Left renal cortex interstitium (tissue), 4 donors: ENCODE measurements around the gene ANXA3. TPM values are rescaled to one million over a fixed set of nuclear protein-coding genes. Genes with fewer than 3 reads are reported as not detected.
"Not testable (repeated sequence)": the region's sequence is repeated elsewhere in the genome, so short reads cannot be mapped to it uniquely, and the experiment has no call there.

Source experiments
- DNase-seq, 4 donors: peaks; one replicate each; pipeline ENCODE4 v3.0.0-alpha.2; 2013; ENCODE audit warnings: low read depth in 4 of 4, low spot score in 2 of 4, missing footprints in 1 of 4
- polyA plus RNA-seq, 4 donors: library from polyadenylated mRNA; unstranded; fragments of 120-200 nt; gene quantifications; one replicate each; pipeline ENCODE4 v1.2.1, GENCODE V29; 2013; ENCODE audit not compliant: insufficient read length in 4 of 4

Gene ANXA3
- polyA plus RNA-seq, 4 donors = 36.3 to 47.4 (median 42.4) TPM

GRCh38 chr4:78542373-78542772, 9.2 kb upstream of the ANXA3 start:
- no peak for DNase-seq

GRCh38 chr4:78543424-78544125, 8.0 kb upstream of the ANXA3 start:
- no peak for DNase-seq

GRCh38 chr4:78544678-78545077, 6.9 kb upstream of the ANXA3 start:
- no peak for DNase-seq

- DNase-seq = no peak
Measured at GRCh38 chr4:78545275-78546246, 6.0 kb upstream of the ANXA3 start.

GRCh38 chr4:78547899-78548298, 3.7 kb upstream of the ANXA3 start:
- DNase-seq = not testable (repeated sequence)

- not testable (repeated sequence) for DNase-seq
Measured at GRCh38 chr4:78548889-78549288, 2.7 kb upstream of the ANXA3 start.

- DNase-seq = peak in 1 of 4 donors; percentile 35
Measured at GRCh38 chr4:78552389-78553042, 946 bp downstream of the ANXA3 start.

GRCh38 chr4:78553043-78553396, 1.4 kb downstream of the ANXA3 start:
- no peak for DNase-seq

- no peak for DNase-seq
Measured at GRCh38 chr4:78553529-78554060, 2.0 kb downstream of the ANXA3 start.

GRCh38 chr4:78556665-78557064, 5.1 kb downstream of the ANXA3 start:
- DNase-seq = no peak

- no peak for DNase-seq
Measured at GRCh38 chr4:78557841-78558240, 6.3 kb downstream of the ANXA3 start.

- no peak for DNase-seq
Measured at GRCh38 chr4:78558410-78558809, 6.8 kb downstream of the ANXA3 start.

- no peak for DNase-seq
Measured at GRCh38 chr4:78560296-78560963, 8.9 kb downstream of the ANXA3 start.

GRCh38 chr4:78561677-78562076, 10.1 kb downstream of the ANXA3 start:
- no peak for DNase-seq

GRCh38 chr4:78562687-78563086, 11.1 kb downstream of the ANXA3 start:
- DNase-seq = no peak

- no peak for DNase-seq
Measured at GRCh38 chr4:78565971-78566372, 14.4 kb downstream of the ANXA3 start.

- no peak for DNase-seq
Measured at GRCh38 chr4:78566834-78567499, 15.4 kb downstream of the ANXA3 start.

- no peak for DNase-seq
Measured at GRCh38 chr4:78567500-78568060, 16.0 kb downstream of the ANXA3 start.

- no peak for DNase-seq
Measured at GRCh38 chr4:78568640-78569305, 17.2 kb downstream of the ANXA3 start.
